Coronary artery (tissue), 2 donors: ENCODE measurements around the gene PPM1G.
"Not testable (repeated sequence)": the region's sequence is repeated elsewhere in the genome, so short reads cannot be mapped to it uniquely, and the experiment has no call there.

Source experiments
- DNase-seq: peaks from one replicate; pipeline ENCODE4 v3.0.0-alpha.2; 2017; ENCODE audit warnings: low spot score
- H3K27ac ChIP-seq, 2 donors: fragments of 200-600 bp; sonication (generic); one replicate each; pipeline ENCODE4 v1.5.1; 2016 to 2019
- H3K4me3 ChIP-seq: fragments of 200-600 bp; sonication (generic); 2 replicates; pipeline ENCODE4 v1.5.1; 2016; ENCODE audit warnings: mild to moderate bottlenecking, moderate library complexity
- CTCF ChIP-seq: fragments of 200-600 bp; sonication (generic); IDR thresholded peaks from one replicate; pipeline ENCODE4 v1.5.1; 2019; ENCODE audit warnings: antibody characterized with exemption

PPM1G gene

GRCh38 chr2:27362678-27363420 lies 46.5 kb downstream of the PPM1G start:
- Histone ChIP-seq H3K4me3 (no peak overlapping the region), H3K27ac (no peak overlapping the region)
- no peak for TF ChIP-seq CTCF
- no peak for DNase-seq

GRCh38 chr2:27356382-27357181 lies 52.8 kb downstream of the PPM1G start, which contains the start of gene GTF3C2:
Gene GTF3C2 (minus strand): TSS chr2:27356764. CDS start chr2:27343554, 13,210 bp downstream.
- peak; percentile 97 for DNase-seq
- H3K4me3 ChIP-seq = peak within 1 kb of the TSS; percentile 85
- peak within 1 kb of the TSS; percentile 88 to 90 for H3K27ac ChIP-seq
- TF ChIP-seq CTCF = no peak

- DNase-seq = no peak
Measured at GRCh38 chr2:27356056-27356381, 53.4 kb downstream of the PPM1G start.

GRCh38 chr2:27354597-27354927 lies 54.8 kb downstream of the PPM1G start:
- Histone ChIP-seq H3K4me3 (no peak overlapping the region), H3K27ac (no peak overlapping the region)
- no peak for DNase-seq
- TF ChIP-seq CTCF = no peak

More at GRCh38 chr2:27356056-27356381, 53.4 kb downstream of the PPM1G start:
- Histone ChIP-seq H3K27ac (peak overlapping the region; percentile 88 to 90), H3K4me3 (peak overlapping the region; percentile 85)
- no peak for TF ChIP-seq CTCF

- Histone ChIP-seq H3K27ac (no peak overlapping the region), H3K4me3 (no peak overlapping the region)
- no peak for DNase-seq
- TF ChIP-seq CTCF = no peak
Measured at GRCh38 chr2:27353762-27354596, 55.4 kb downstream of the PPM1G start.

GRCh38 chr2:27353386-27353761 lies 56.0 kb downstream of the PPM1G start:
- H3K4me3 ChIP-seq, DNase-seq, H3K27ac ChIP-seq: not testable (repeated sequence)
